Stimulated activated CD4-positive, alpha-beta T cell treated with anti-CD3 and anti-CD28 coated beads, Interleukin-12 subunit alpha, Interleukin-12 subunit beta, amount 100 ng/mL, for 48 hours (primary cell): ENCODE data around the gene PIGW.
"Not testable (repeated sequence)": the region's sequence is repeated elsewhere in the genome, so short reads cannot be mapped to it uniquely, and the experiment has no call there.

ENCODE experiments used
- DNase-seq, 3 donors: peaks; one replicate each; pipeline ENCODE4 v3.0.0-alpha.2; 2020; ENCODE audit warnings: low read depth in 2 of 3, low spot score in 1 of 3

Gene PIGW

DNA sequence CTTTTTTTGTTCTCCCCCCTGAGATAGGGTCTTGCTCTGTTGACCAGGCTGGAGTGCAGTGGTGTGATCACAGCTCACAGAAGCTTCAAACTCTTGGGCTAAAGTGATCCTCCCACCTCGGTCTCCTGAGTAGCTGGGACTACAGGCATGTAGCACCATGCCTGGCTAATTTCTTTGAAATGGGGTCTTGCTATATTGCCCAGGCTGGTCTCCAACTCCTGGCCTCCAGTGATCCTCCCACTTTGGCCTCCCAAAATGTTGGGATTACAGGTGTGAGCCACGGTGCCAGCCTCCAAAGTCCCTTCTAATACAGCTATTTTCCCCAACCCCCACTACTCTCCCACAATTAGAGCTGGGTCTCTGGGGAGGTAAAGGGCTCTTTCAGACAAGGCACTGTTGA lies 26.3 kb upstream of the PIGW start:
- not testable (repeated sequence) for DNase-seq

DNA sequence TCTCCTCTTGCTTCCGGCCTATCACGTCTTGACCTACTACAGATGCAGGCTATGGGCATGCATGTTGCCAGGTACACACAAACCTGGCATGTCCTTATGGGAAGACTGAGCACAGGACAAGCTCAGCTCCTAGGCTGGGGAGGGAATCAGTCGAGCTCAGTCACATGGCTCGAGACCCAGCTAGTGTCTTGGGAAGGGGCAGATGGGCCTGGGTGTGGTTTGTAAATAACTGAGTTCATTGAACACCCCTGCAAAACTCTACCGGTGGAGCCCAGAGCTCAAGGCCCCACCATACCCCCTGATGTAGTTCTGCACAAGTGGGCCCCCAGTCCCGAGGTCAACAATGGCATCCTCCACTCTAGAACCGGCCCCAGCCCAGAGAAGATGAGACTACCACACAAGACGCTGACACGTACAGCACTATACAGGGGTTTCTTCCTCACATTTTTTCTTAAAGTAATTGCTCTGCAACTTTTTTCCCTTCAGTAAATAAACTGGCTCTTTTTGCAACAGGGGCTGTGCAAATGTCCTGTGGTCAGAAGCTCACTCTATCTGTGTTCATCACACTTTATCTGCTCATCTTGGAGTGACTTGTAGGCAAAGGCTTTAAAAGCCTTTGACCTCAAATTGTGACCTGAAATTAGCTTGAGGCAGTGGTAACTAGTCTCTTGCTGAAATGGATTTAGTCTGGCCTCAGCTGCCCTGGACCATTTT lies 25.4 kb upstream of the PIGW start:
- DNase-seq, result no peak

DNA sequence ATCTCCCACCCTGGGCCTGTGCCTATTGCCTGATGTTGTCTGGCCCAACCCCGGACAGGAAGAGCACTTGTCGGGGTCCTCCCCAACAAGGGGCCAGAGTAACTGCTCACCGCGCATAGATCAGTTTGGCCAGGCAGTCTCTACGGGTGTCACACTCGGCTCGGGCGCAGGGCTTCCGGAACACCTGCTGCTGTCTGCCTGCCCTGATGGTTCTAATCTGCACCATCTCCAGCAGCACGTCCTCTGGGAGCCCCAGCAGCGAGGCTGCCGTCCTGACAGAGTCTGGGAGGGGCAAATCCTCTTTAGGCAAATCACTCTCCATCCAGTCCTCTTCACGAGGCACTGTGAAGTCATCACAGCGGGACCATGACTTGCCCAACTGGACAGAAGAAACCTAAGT lies 24.2 kb upstream of the PIGW start:
- DNase-seq, result no peak

DNA sequence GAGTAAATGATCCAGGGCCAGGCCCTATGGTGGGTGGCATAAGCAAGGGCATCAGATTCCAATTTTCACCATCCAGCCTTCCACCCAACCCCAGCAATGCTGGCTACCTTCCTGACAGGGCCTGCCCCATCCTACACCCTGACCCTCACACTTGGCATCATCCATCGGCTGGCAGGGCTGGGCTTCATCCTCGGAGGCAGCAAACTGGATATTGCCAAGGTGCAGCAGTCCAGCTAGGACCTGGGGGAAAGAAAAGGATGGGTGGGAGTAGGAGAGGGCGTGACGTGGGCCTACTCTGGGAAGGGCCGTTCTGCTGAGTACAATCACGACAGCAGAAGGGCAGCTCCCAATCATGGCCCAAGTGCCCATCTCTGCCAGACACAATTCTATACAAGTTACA lies 23.6 kb upstream of the PIGW start:
- DNase-seq, result no peak

DNA sequence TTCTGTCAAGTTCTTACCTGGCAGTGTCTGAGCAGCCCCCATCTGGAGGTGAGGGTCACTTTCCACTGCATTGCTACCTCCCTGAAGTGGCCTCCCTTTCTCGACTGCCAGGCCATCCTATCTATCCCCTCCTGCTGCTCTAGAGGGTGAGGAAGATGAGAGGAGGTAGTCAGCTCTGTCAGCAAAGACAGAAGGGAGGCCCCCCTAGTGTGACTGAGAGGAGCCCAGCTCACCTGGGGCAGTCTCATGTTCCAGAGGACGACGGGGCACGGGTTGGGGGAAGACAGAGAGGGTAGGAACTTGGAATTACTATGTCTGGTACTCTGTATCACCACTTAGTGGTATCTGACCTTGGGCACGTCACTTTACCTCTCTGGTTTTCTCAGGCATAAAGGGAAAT lies 22.1 kb upstream of the PIGW start:
- DNase-seq, result no peak

DNA sequence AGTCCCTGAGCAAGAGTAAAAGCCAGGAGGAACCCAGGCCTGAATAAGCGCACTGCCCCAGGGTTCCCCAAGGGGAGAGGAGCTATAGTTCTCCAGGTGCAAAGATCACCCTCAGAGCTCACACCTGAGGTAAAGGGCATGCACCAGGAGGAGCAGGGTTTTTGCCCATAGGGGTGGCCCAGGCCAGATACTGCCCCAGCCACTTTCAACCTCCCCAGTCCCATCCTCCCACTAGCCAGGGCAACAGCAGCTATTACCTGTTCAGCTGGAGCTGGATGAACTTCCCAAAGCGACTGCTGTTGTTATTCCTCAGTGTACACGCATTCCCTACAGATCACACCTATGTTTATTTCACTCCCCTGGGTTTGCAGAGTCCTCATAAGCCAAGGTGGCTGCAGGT lies 19.9 kb upstream of the PIGW start:
- DNase-seq, result no peak

DNA sequence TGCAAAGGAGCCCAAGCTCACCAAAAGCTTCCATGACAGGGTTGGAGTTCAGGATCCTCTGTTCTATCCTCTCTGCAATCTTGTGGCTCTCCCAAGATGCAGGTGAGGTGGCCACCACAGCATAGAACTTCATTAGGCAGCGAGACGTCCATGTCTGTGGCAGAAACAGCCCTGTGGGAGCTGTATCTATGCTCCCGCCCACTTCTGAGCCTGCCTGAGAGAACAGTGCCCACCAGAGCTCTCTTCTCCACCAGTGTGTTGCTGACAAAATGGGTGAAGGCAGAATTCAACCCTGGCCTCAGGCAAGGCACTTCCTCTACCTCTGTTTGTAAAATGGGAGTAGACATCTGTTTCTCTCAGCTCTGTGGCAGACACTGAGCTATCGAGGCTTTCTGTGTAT lies 18.9 kb upstream of the PIGW start:
- DNase-seq, result no peak

DNA sequence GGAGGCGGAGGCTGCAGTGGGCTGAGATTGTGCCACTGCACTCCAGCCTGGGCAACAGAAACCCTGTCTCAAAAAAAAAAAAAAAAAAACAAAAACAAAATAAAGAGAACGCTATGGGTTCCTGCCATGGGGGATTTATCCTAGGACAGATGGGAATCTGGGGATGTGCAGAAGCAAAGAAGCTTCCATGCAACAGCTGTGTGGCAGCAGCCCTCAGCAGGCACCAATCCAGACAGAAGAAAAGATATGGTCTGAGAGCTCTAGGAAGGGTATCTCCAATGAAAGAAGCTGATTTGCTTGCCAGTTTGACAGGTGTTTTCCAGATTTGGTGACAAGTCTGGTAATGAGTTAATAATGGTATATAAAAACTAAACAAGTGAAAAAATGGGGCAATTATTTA lies 11.7 kb upstream of the PIGW start:
- DNase-seq, result no peak

DNA sequence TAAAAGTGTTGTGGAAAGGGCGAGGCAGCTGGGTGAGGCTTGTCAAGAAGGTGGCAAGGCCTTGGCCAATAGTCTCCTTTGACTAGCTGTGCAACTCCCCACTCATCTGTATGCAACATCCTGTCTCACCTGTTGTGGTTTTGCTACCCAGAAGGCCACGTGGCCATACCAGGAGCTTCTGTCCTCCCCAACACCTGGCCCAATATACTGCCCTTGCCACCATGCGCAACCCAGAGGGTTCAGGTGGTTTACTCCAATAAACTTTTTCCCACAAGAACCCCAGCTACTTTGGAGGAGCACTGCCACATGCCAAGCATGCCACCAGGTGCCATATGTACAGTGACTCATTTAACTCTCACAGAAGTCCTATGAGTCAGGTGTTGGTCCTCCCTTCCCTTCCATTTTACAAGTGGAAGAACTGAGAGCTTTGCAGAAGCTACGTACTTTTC lies 10.3 kb upstream of the PIGW start:
- no peak for DNase-seq

DNA sequence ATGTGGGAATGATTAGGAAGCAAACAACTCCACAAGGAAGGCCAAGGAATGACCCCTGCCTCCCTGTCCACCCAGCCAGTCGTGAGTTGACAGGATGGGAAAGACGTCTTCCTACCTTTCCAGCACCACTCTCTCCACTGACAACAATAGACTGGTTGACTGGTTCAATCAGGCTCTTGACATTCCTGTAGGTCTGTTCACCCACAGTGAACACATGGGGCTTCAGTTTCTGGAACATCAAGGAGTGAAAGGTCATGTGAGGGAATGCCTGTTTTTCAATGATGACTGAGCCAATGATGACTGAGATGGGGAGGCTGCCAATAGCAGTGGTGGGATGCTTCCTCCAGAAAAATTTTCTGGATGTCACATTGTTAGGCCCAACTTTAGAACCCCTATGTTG lies 9.7 kb upstream of the PIGW start:
- no peak for DNase-seq

DNA sequence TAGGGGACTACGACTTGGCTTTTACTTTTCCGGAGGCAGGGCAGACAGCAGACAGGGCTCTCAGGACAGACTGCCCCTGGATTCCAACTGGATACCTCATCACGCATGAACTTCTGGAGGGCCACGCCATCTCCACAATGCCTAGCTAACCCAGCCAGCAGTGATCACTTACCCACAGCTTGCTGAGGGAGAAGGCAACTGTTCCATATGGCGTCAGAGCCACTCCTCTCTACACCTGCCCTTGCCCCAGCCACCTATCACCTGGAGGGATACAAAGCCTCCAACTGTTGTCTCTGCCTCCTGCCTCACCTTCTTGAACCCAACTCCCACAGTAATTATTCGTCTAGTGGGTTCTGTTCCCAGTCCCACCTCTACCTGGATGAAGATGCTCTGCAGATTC lies 8.9 kb upstream of the PIGW start:
- DNase-seq, result no peak

DNA sequence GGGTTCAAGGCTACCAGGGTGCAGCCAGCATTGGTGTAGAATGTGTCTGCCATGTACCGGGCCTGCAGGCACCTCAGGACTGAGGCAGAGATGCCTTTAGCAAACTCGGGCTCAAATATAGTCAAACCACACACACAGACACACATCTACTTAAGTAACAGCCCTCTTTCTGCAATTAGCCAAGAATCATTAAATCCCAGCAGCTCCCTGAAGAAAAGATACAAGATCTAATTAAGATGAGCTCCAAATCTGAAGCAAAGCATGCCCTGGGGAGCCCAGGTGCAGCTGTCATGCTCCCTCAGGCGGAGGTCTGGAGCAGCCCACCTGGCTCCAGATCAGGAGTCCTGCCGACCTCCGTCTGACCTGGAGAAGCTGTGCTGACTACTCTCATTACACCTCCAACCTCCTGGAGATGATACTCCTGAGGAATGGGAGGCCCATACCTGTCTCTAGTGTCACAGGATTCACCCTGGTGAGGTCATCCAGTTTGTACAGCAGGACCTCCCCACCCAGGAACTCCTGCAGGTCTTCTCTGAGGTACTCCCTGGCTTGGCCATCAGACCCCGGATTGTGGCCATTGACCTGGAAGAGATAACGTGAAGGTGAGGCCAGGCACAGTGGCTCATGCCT lies 7.1 kb upstream of the PIGW start:
- no peak for DNase-seq

DNA sequence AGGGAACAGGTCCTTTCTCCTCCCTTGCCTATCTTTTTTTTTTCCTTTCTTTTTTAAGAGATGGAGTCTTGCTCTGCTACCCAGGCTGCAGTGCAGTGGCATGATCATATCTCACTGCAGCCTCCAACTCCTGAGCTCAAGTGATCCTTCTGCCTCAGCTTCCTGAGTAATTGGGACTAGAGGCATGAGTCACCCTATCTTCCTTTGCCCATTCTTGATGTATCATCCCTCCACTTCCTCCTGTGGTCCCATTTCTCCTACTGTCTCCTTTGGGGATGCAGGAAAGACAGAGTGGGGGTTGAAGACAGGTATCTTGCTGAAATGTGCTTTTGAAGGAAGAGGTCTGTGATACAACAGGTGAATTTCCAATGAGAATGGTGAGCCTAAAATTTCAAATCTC lies 5.7 kb upstream of the PIGW start:
- DNase-seq, result no peak

DNA sequence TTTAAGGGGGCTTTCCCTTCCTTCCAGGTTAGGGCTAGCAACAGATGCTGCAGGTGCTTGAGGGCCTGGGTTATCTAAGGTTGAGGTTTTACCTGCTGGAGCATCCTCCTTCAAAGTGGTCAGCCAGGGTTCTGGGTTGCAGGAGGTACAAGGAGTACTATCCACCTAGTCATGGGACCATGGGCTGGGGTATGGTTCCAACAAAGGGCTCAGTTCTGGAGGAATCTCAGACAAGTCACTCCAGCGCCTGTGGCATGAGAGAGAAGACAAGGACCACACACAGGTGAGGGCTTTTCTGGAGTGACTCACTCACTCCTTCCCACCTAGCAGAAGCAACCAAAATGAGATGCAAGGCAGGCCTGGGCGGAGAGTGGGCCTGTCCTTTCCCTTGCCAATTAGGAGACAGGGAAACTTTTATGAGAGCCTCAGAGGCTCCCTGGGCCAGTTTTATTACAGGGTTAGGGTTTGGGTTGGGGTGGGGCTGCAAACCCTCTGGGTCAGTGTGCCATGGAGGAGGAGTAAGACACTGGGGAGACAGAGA lies 2.3 kb upstream of the PIGW start:
- no peak for DNase-seq

DNA sequence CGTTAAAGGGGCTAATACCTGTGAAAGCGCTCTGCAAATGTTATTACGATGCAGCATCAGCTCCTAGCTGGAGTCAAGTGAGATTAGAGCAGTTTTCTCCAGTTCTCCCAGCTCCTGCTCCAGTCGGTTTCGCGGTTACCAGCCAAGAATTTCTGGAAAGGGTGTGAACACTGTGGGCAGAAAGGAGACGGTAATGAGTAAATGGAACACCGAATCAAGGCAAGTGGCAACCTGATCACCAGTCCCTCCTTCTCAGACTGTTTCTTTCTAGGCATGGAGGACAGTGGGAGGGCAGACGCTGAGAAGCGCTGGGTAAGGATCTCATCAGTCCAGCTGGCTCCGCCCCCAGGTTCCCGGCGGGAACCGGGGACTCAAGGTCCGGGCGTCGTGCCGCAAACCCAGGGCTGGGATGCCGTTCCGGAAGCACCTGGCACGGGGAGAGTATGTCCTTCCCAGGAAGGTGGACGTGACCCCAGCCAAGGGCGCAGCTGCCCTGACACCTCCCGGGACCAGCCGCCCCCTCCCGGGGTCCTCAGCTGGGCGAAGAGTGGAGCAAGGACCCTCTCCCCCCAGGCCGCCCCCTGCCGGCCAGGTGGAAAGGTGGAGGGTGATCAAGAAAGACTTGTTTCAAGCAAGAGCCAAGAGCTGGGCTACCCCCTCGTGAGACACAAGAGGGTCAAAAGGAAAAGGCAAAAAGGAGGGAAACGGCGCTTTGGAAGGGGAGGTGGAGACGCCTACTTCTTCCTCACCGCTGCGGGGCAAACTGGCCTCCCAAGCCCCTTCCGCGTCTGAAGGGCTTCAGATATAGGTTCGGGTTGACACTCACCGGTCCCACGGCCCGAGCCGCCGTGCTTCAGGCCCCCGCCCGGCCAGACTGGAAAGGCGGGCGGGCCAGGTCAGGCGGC lies 600 bp upstream of the PIGW start:
- peak; percentile 34 to 47 (median 36) for DNase-seq

DNA sequence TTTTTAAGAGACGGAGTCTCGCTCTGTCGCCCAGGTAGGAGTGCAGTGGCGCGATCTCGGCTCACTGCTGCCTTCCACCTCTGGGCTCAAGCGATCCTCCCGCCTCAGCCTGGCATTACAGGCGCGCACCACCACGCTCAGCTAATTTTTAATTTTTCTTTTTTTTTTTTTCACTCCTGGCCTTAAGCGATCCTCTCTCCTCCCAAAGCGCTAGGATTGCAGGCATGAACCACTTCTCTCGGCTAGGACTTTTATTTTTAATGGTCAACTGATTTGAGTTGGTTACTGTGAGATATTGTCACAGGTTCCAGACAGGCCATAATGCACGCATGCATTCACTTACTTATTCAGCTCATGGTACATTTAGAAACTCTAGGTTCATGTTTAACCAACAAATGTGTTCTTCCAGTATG lies 888 bp downstream of the PIGW start:
- no peak for DNase-seq

DNA sequence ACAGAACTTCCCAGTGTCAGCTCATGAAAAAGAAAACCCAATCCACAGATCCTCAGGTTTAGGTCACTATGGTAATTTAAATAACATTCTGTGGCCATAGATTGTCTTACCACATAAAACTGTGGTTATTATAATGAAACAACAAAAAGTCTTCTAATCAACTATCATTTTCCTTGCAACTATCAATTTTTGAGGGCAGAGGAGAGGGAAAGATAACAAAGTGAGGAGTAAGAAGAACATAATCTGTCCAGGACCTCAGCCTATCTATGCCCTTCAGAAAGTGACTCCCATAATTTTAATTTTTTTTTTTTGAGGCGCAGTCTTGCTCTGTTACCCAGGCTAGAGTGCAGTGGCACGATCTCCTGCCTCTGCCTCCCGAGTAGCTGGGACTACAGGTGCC lies 5.9 kb downstream of the PIGW start:
- no peak for DNase-seq

DNA sequence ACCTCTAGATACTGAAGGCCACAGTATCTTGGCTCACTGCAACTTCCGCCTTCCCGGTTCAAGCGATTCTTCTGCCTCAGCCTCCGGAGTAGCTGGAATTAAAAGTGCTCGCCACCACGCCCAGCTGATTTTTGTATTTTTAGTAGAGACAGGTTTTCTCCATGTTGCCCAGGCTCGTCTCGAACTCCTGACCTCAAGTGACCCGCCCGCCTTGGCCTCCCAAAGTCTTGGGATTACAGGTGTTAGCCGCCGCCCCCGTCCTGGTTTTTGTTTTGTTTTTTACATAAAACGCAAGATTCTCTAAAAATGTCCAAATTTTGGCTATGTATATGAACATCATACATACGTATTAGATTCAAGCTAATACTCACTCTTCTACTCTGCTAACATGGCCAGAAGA lies 8.0 kb downstream of the PIGW start:
- no peak for DNase-seq

DNA sequence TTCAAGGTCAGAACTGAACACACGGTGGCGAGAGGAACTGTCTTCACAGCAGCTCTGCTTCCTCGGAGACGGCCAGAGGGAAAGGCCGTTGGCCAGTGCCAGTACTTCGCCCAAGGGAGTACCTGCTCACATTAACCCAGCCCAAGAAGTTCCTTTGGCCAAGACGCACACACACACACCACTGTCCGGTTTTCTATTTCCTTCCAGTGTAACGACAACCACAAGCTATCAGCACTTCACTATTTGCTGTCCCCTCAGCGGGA lies 9.2 kb downstream of the PIGW start:
- DNase-seq, result peak in 1 of 3 donors; percentile 9

DNA sequence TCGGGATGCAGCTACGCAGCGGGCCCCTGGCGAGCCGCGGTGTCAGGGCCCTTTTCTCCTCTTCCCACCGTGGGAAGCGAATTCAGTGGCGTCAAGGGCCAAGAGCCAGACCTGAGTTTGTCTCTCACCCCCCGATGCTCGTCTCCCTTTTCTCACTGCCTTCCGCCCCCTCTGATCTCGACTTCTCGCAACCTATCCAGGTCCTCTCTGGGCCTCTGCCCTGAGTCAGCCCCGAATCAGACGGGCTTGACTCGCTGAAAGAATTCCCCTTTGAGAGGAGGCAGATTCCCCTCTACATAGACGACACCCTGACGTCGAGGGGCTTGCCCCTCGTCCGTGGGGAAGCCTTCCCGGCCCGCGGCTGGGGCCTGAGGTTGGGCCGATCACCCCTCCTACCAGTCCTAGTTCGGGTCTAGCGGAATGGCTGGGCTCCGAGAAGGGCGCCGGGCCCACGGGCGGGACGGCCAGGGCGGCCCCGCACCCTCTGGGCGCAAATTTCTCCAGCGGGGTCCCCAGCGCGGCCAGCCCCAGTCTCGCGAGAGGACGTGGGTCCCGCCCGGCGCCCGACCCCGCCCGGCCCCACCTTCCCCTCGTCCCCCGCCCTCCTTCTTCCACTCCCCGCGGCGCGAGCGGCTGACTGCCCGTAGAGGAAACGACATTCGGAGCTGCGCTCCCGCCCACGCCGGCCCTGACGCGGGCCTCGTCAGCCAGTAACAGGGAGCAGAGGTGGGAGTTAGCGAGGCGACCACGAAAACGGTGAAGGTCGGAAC lies 9.7 kb downstream of the PIGW start, which contains the start of gene GGNBP2:
GGNBP2 (plus strand) TSS at position 613 of the 770 bp plus-strand sequence. CDS start 806 bp downstream, outside the sequence.
- peak; percentile 76 to 94 (median 81) for DNase-seq

DNA sequence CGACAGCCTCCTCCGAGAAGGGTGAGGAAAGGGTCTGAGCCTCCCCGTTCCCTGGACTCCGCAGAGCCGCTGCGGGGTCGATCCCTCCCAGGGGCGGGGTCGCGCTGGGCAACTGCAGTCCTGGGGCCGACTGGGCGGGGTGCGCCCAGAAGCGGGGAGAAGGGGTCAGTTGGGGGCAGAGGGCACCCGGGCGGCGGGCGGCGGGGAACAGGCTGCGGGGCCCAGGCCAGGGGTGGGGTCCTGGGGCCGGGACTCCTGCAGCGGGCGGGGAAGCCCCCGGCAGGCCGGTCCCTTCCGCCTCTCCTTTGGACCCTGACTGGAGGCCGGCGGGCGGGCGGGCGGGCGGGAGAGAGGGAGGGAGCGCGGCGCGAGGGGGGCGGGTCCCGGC lies 10.3 kb downstream of the PIGW start:
- DNase-seq, result no peak
